Endothelial cell of umbilical vein (primary cell): ENCODE results near the gene NFXL1. TPM values are rescaled to one million over a fixed set of nuclear protein-coding genes. Genes with fewer than 3 reads are reported as not detected.

ENCODE experiments used
- BruUV-seq: library from RNA; stranded (reverse); fragments of 400-500 nt; replicated peaks from 2 replicates; lab custom pipeline; 2021; lab: Mats Ljungman, UMichigan
- CTCF ChIA-PET: fragments of 300-600, 350-600 bp; sonication (Branson Sonifier 250); formaldehyde crosslinking; loops from one replicate; lab custom pipeline; 2021; ENCODE audit warnings: antibody characterized with exemption, inconsistent platforms; lab: Charles Lee
- POLR2A ChIA-PET: fragments of 300-600, 350-600 bp; sonication (Branson Sonifier 250); formaldehyde crosslinking; loops from one replicate; lab custom pipeline; 2021; ENCODE audit warnings: antibody characterized with exemption, inconsistent platforms; lab: Charles Lee
- DNase-seq: peaks from one replicate; pipeline ENCODE4 v3.0.0-alpha.2; 2011; ENCODE audit warnings: low read depth, low spot score
- FAIRE-seq: peaks from 2 replicates; lab custom pipeline; 2011; peaks lifted over from hg19 to GRCh38; lab: Jason Lieb, UNC
- H2AFZ ChIP-seq: 2 replicates; pipeline ENCODE4 v1.6.0; 2012; ENCODE audit warnings: low read depth, low read length, control low read depth, inconsistent platforms
- H3K27ac ChIP-seq: 2 replicates; pipeline ENCODE4 v1.5.1; 2011; ENCODE audit warnings: low read depth, mild to moderate bottlenecking, control low read depth, low read length, moderate library complexity; ENCODE audit not compliant: insufficient read depth
- H3K27me3 ChIP-seq, 2 experiments: 2 replicates each; pipeline versions ENCODE4 v1.6.0 to v1.6.1; 2011; ENCODE audit warnings: low read length in 2 of 2, mixed read lengths in 1 of 2; ENCODE audit not compliant: control insufficient read depth in 2 of 2, insufficient read depth in 2 of 2
- H3K36me3 ChIP-seq, 2 experiments: 2 replicates in 1 of 2; 3 replicates in 1 of 2; pipeline ENCODE4 v1.5.1; 2011; ENCODE audit warnings: low read length in 2 of 2, mild to moderate bottlenecking in 1 of 2, moderate library complexity in 1 of 2; ENCODE audit not compliant: control insufficient read depth in 2 of 2, insufficient read depth in 2 of 2; ENCODE audit errors: extremely low read depth in 1 of 2
- H3K4me1 ChIP-seq: 3 replicates; pipeline ENCODE4 v1.5.1; 2011; ENCODE audit warnings: mild to moderate bottlenecking, low read length; ENCODE audit not compliant: control insufficient read depth, insufficient read depth; ENCODE audit errors: extremely low read depth
- H3K4me2 ChIP-seq: 2 replicates; pipeline ENCODE4 v1.6.1; 2011; ENCODE audit warnings: low read length, control low read depth, mixed read lengths; ENCODE audit not compliant: insufficient read depth
- H3K4me3 ChIP-seq, 3 experiments: fragments of 200-600 bp in 1 of 3; sonication (generic), shearing (Covaris generic) in 1 of 3; replicated peaks in 1 of 3; 2 replicates each; pipeline ENCODE4 v1.5.1; 2011 to 2016; ENCODE audit warnings: control low read depth in 3 of 3, low read length in 3 of 3, mild to moderate bottlenecking in 2 of 3, inconsistent platforms in 1 of 3, low read depth in 1 of 3, moderate library complexity in 1 of 3; ENCODE audit not compliant: insufficient read depth in 1 of 3
- H3K79me2 ChIP-seq: 2 replicates; pipeline ENCODE4 v1.6.0; 2012; ENCODE audit warnings: low read length, inconsistent platforms; ENCODE audit not compliant: control insufficient read depth, insufficient read depth
- H3K9ac ChIP-seq: replicated peaks from 2 replicates; pipeline ENCODE3; 2011; ENCODE audit warnings: low read length, control low read depth; ENCODE audit not compliant: insufficient read depth; ENCODE audit errors: extremely low read depth
- H3K9me1 ChIP-seq: replicated peaks from 3 replicates; pipeline ENCODE4 v1.6.0; 2011; ENCODE audit warnings: mild to moderate bottlenecking, low read length; ENCODE audit not compliant: control insufficient read depth, insufficient read depth; ENCODE audit errors: extremely low read depth
- H3K9me3 ChIP-seq: replicated peaks from 2 replicates; pipeline ENCODE4 v1.5.1; 2012; ENCODE audit warnings: low read length, inconsistent platforms; ENCODE audit not compliant: control insufficient read depth, insufficient read depth
- H4K20me1 ChIP-seq: replicated peaks from 2 replicates; pipeline ENCODE3; 2011; ENCODE audit warnings: mild to moderate bottlenecking, low read length; ENCODE audit not compliant: control insufficient read depth, insufficient read depth; ENCODE audit errors: extremely low read depth
- CTCF ChIP-seq, 2 donors: IDR thresholded peaks; 1 replicate in 1 of 2; 2 replicates in 1 of 2; pipeline ENCODE4 v1.5.1; 2011; ENCODE audit warnings: low read length in 2 of 2, mild to moderate bottlenecking in 2 of 2, moderate library complexity in 2 of 2, control low read depth in 1 of 2, inconsistent platforms in 1 of 2, low read depth in 1 of 2; ENCODE audit not compliant: insufficient read depth in 1 of 2; ENCODE audit errors: extremely low read depth in 1 of 2
- EZH2 ChIP-seq: IDR thresholded peaks from 2 replicates; pipeline ENCODE4 v1.6.1; 2012; ENCODE audit warnings: borderline replicate concordance, low read depth, mild to moderate bottlenecking, moderate library complexity, low read length, inconsistent platforms; ENCODE audit not compliant: severe bottlenecking
- FOS ChIP-seq: IDR thresholded peaks from 2 replicates; pipeline ENCODE4 v1.6.1; 2011; ENCODE audit warnings: mild to moderate bottlenecking, low read length, moderate library complexity, borderline replicate concordance; ENCODE audit not compliant: insufficient read depth
- GATA2 ChIP-seq: IDR thresholded peaks from 2 replicates; pipeline ENCODE4 v1.7.0; 2011; ENCODE audit warnings: low read depth, mild to moderate bottlenecking, moderate library complexity, mixed read lengths, low read length; ENCODE audit not compliant: insufficient read length, insufficient read depth
- JUN ChIP-seq: IDR thresholded peaks from 2 replicates; pipeline ENCODE4 v1.6.1; 2011; ENCODE audit warnings: borderline replicate concordance, low read depth; ENCODE audit not compliant: insufficient read length, insufficient read depth
- MAX ChIP-seq: IDR thresholded peaks from 2 replicates; pipeline ENCODE4 v1.6.1; 2011; ENCODE audit not compliant: insufficient read depth, insufficient read length
- MYC ChIP-seq: IDR thresholded peaks from one replicate; pipeline ENCODE4 v1.6.1; 2011; ENCODE audit warnings: mild to moderate bottlenecking, low read depth, low read length
- POLR2A ChIP-seq: IDR thresholded peaks from 2 replicates; pipeline ENCODE4 v1.6.1; 2012; ENCODE audit warnings: low read depth, mild to moderate bottlenecking, control low read depth, low read length
- POLR2AphosphoS5 ChIP-seq: IDR thresholded peaks from 2 replicates; pipeline ENCODE4 v1.6.1; 2012; ENCODE audit warnings: low read depth, mild to moderate bottlenecking, control low read depth, low read length, moderate library complexity; ENCODE audit not compliant: insufficient read depth
- dilution Hi-C: fragments of 300-500 bp; cut with MboI; formaldehyde crosslinking; loops from one replicate; pipeline ENCODE4 v1.15.0; 2019; ENCODE audit warnings: low sequenced_read_pairs; ENCODE audit not compliant: extremely low pct_ligation_motif_present
- intact Hi-C: fragments of 100-400 bp; cut with micrococcal nuclease; formaldehyde crosslinking; loops from one replicate; pipeline ENCODE4 v1.10.0; 2022
- polyA plus RNA-seq, 4 experiments: library from polyadenylated mRNA; depleted of rRNA in 3 of 4; stranded (reverse) in 3 of 4; unstranded in 1 of 4; fragments of >200 nt; gene quantifications; 2 replicates each; pipeline versions ENCODE4 v1.2.1 to v1.2.3, GENCODE V29; 2011 to 2012; ENCODE audit warnings: missing spikeins in 1 of 4
- total RNA-seq: library from RNA; stranded (reverse); gene quantifications from 2 replicates; pipeline ENCODE4 v1.2.3, GENCODE V29; 2021

Gene NFXL1
- total and polyA plus RNA-seq, 2 donors (not counting 3 experiments of a cell fraction or from before 2014, with no cell fraction given), result 5.1 to 14.6 TPM

GRCh38 chr4:47862297-47862696 lies 52.1 kb downstream of the NFXL1 start:
- dilution Hi-C loops (no loop called here), intact Hi-C loops (no loop called here)
- H3K9me3 ChIP-seq, result no peaks in the 10 kb centered on the region
- H4K20me1 ChIP-seq, result no peaks in the 10 kb centered on the region
- no peak overlapping the region for H2AFZ ChIP-seq
- H3K4me2 ChIP-seq, result no peak overlapping the region
- no peaks in the 10 kb centered on the region for H3K27me3 ChIP-seq
- H3K36me3 ChIP-seq, result peaks cover 0 to 5% of the 10 kb centered on the region in 2 experiments
- H3K4me3 ChIP-seq, result no peak overlapping the region
- CTCF ChIA-PET, result interaction anchor here (1.0 to 1.7 kb wide), 2 partner anchors 9 to 19 kb away, joined by 3 to 6 read pairs; no protein-coding TSS in a partner anchor
- BruUV-seq, result no TSS peak
- H3K4me1 ChIP-seq, result no peaks in the 10 kb centered on the region
- no peaks in the 10 kb centered on the region for H3K9me1 ChIP-seq
- TF ChIP-seq GATA2 (no peak), EZH2 (no peak), FOS (no peak), MYC (no peak), POLR2A (no peak), POLR2AphosphoS5 (no peak), MAX (no peak), CTCF (IDR thresholded peaks at IDR 0.05; ENCODE audit: extremely low read depth in 1 of 2, insufficient read depth in 1 of 2, low read depth in 1 of 2, low read length in 2 of 2) (no peak), JUN (no peak)
- POLR2A ChIA-PET, result no interaction called here
- no peak overlapping the region for H3K27ac ChIP-seq
- DNase-seq (no peak), FAIRE-seq (no peak)
- H3K79me2 ChIP-seq, result no peaks in the 10 kb centered on the region
- no peak overlapping the region for H3K9ac ChIP-seq
